Astrocyte (in vitro differentiated cells and primary cell): ENCODE data around the gene EFNB3. TPM values are rescaled to one million over a fixed set of nuclear protein-coding genes. Genes with fewer than 3 reads are reported as not detected.
A peak's percentile ranks its signal among the peaks of the same experiment; 100 is the strongest.

Experiments used
- DNase-seq: peaks from one replicate; pipeline ENCODE4 v3.0.0-alpha.2; 2010; ENCODE audit warnings: low read depth
- FAIRE-seq: peaks from 2 replicates; lab custom pipeline; 2011; peaks lifted over from hg19 to GRCh38; lab: Jason Lieb, UNC
- H2AFZ ChIP-seq: 2 replicates; pipeline ENCODE4 v1.6.0; 2012; ENCODE audit warnings: low read depth, low read length, inconsistent platforms
- H3K27ac ChIP-seq: 2 replicates; pipeline ENCODE4 v1.5.1; 2011; ENCODE audit warnings: low read depth, low read length, inconsistent platforms
- H3K27me3 ChIP-seq: 2 replicates; pipeline ENCODE4 v1.6.0; 2011; ENCODE audit warnings: low read length, inconsistent platforms; ENCODE audit not compliant: insufficient read depth
- H3K36me3 ChIP-seq: 2 replicates; pipeline ENCODE4 v1.5.1; 2011; ENCODE audit warnings: low read length, inconsistent platforms; ENCODE audit not compliant: insufficient read depth
- H3K4me1 ChIP-seq: 2 replicates; pipeline ENCODE4 v1.5.1; 2011; ENCODE audit warnings: low read length, inconsistent platforms; ENCODE audit not compliant: insufficient read depth
- H3K4me2 ChIP-seq: 2 replicates; pipeline ENCODE4 v1.6.0; 2012; ENCODE audit warnings: low read length, inconsistent platforms
- H3K4me3 ChIP-seq: 2 replicates; pipeline ENCODE4 v1.5.1; 2011; ENCODE audit warnings: low read depth, mild to moderate bottlenecking, low read length, inconsistent platforms; ENCODE audit not compliant: insufficient read depth
- H3K79me2 ChIP-seq: 2 replicates; pipeline ENCODE4 v1.6.0; 2012; ENCODE audit warnings: mild to moderate bottlenecking, low read length, inconsistent platforms; ENCODE audit not compliant: insufficient read depth
- H3K9ac ChIP-seq: 2 replicates; pipeline ENCODE4 v1.6.0; 2012; ENCODE audit warnings: mild to moderate bottlenecking, low read length, inconsistent platforms
- H3K9me3 ChIP-seq: 2 replicates; pipeline ENCODE4 v1.5.1; 2012; ENCODE audit warnings: low read depth, mild to moderate bottlenecking, low read length, inconsistent platforms; ENCODE audit not compliant: insufficient read depth
- H4K20me1 ChIP-seq: 2 replicates; pipeline ENCODE4 v1.6.0; 2012; ENCODE audit warnings: low read length, inconsistent platforms; ENCODE audit not compliant: insufficient read depth
- H3K27ac Mint-ChIP-seq: one replicate; pipeline ENCODE4 v1.8.0; 2021; ENCODE audit warnings: mild to moderate bottlenecking, mixed read lengths; ENCODE audit not compliant: unreplicated experiment
- H3K27me3 Mint-ChIP-seq: one replicate; pipeline ENCODE4 v1.8.0; 2021; ENCODE audit warnings: low read depth, mixed read lengths; ENCODE audit not compliant: unreplicated experiment
- H3K36me3 Mint-ChIP-seq: one replicate; pipeline ENCODE4 v1.8.0; 2021; ENCODE audit warnings: low read depth, mixed read lengths; ENCODE audit not compliant: unreplicated experiment
- H3K4me1 Mint-ChIP-seq: one replicate; pipeline ENCODE4 v1.8.0; 2021; ENCODE audit warnings: low read depth, mixed read lengths; ENCODE audit not compliant: unreplicated experiment
- H3K4me3 Mint-ChIP-seq: one replicate; pipeline ENCODE4 v1.8.0; 2021; ENCODE audit warnings: mild to moderate bottlenecking, moderate library complexity, mixed read lengths; ENCODE audit not compliant: unreplicated experiment
- H3K9me3 Mint-ChIP-seq: one replicate; pipeline ENCODE4 v1.8.0; 2021; ENCODE audit warnings: mild to moderate bottlenecking, mixed read lengths; ENCODE audit not compliant: unreplicated experiment
- CTCF ChIP-seq: IDR thresholded peaks from 2 replicates; pipeline ENCODE4 v1.5.1; 2011; ENCODE audit warnings: low read depth, mild to moderate bottlenecking, inconsistent platforms, low read length, moderate library complexity; ENCODE audit not compliant: insufficient read depth
- EZH2 ChIP-seq: IDR thresholded peaks from 2 replicates; pipeline ENCODE4 v1.6.1; 2012; ENCODE audit warnings: mild to moderate bottlenecking, low read length, inconsistent platforms; ENCODE audit not compliant: insufficient read depth
- total RNA-seq: library from RNA; stranded (reverse); gene quantifications from 2 replicates; pipeline ENCODE4 v1.2.1, GENCODE V29; 2021

The EFNB3 gene
- total RNA-seq, 1 donor from 2014 or later = 7.0 TPM

- peaks cover 60% of the 10 kb centered on the region for H3K27me3 Mint-ChIP-seq
- H3K9me3 Mint-ChIP-seq = no peaks in the 10 kb centered on the region
- no peaks in the 10 kb centered on the region for H3K36me3 ChIP-seq
Observed at GRCh38 chr17:7737601-7738000, 32.6 kb downstream of the EFNB3 start.

GRCh38 chr17:7739746-7740145 is 34.7 kb downstream of the EFNB3 start:
- Mint-ChIP-seq H3K4me3 (no peak overlapping the region), H3K9me3 (no peaks in the 10 kb centered on the region), H3K27me3 (peaks cover 47% of the 10 kb centered on the region), H3K4me1 (no peaks in the 10 kb centered on the region), H3K36me3 (no peaks in the 10 kb centered on the region), H3K27ac (no peak overlapping the region)
- H3K4me3 ChIP-seq = no peak overlapping the region
- no peak overlapping the region for H2AFZ ChIP-seq
- DNase-seq (no peak), FAIRE-seq (no peak)
- no peaks in the 10 kb centered on the region for H4K20me1 ChIP-seq
- peaks cover 14% of the 10 kb centered on the region for H3K27me3 ChIP-seq
- no peak for TF ChIP-seq EZH2
- TF ChIP-seq CTCF = no peak
- no peaks in the 10 kb centered on the region for H3K4me1 ChIP-seq
- no peak overlapping the region for H3K4me2 ChIP-seq
- H3K36me3 ChIP-seq = no peaks in the 10 kb centered on the region
- H3K79me2 ChIP-seq = no peaks in the 10 kb centered on the region
- no peak overlapping the region for H3K27ac ChIP-seq
- H3K9ac ChIP-seq = no peak overlapping the region
- no peaks in the 10 kb centered on the region for H3K9me3 ChIP-seq

More at GRCh38 chr17:7737601-7738000, 32.6 kb downstream of the EFNB3 start:
- Mint-ChIP-seq H3K36me3 (no peaks in the 10 kb centered on the region), H3K4me1 (no peaks in the 10 kb centered on the region), H3K27ac (no peak overlapping the region), H3K4me3 (no peak overlapping the region)
- no peak for DNase-seq
- FAIRE-seq = no peak
- no peak overlapping the region for H3K27ac ChIP-seq
- no peaks in the 10 kb centered on the region for H3K4me1 ChIP-seq
- H3K9me3 ChIP-seq = no peaks in the 10 kb centered on the region
- no peaks in the 10 kb centered on the region for H3K79me2 ChIP-seq
- no peak overlapping the region for H3K9ac ChIP-seq
- no peaks in the 10 kb centered on the region for H4K20me1 ChIP-seq
- H2AFZ ChIP-seq = no peak overlapping the region
- no peak for TF ChIP-seq CTCF
- no peak for TF ChIP-seq EZH2
- H3K27me3 ChIP-seq = peaks cover 21% of the 10 kb centered on the region
- no peak overlapping the region for H3K4me2 ChIP-seq
- no peak overlapping the region for H3K4me3 ChIP-seq

GRCh38 chr17:7740481-7741001 is 35.5 kb downstream of the EFNB3 start:
- Histone ChIP-seq H3K4me1 (peaks cover under 1% of the 10 kb centered on the region), H3K9ac (no peak overlapping the region), H3K4me3 (no peak overlapping the region), H3K79me2 (no peaks in the 10 kb centered on the region), H3K9me3 (no peaks in the 10 kb centered on the region), H3K27ac (no peak overlapping the region), H2AFZ (no peak overlapping the region), H3K36me3 (no peaks in the 10 kb centered on the region), H4K20me1 (no peaks in the 10 kb centered on the region), H3K4me2 (no peak overlapping the region), H3K27me3 (peaks cover 14% of the 10 kb centered on the region)
- H3K4me3 Mint-ChIP-seq = no peak overlapping the region
- FAIRE-seq (no peak), DNase-seq (no peak)
- H3K4me1 Mint-ChIP-seq = no peaks in the 10 kb centered on the region
- TF ChIP-seq CTCF = no peak
- TF ChIP-seq EZH2 = no peak
- peaks cover 46% of the 10 kb centered on the region for H3K27me3 Mint-ChIP-seq
- H3K27ac Mint-ChIP-seq = peak overlapping the region; percentile 18
- no peaks in the 10 kb centered on the region for H3K36me3 Mint-ChIP-seq
- no peaks in the 10 kb centered on the region for H3K9me3 Mint-ChIP-seq
